GM21786 (cell line): ENCODE results near the gene FSTL4.
"Not testable (repeated sequence)": the region's sequence is repeated elsewhere in the genome, so short reads cannot be mapped to it uniquely, and the experiment has no call there.

Source experiments
- ATAC-seq: cut with Tn5 transposase; IDR thresholded peaks from one replicate; pipeline ENCODE4 v1.9.1; 2021; ENCODE audit not compliant: unreplicated experiment

Gene FSTL4

DNA sequence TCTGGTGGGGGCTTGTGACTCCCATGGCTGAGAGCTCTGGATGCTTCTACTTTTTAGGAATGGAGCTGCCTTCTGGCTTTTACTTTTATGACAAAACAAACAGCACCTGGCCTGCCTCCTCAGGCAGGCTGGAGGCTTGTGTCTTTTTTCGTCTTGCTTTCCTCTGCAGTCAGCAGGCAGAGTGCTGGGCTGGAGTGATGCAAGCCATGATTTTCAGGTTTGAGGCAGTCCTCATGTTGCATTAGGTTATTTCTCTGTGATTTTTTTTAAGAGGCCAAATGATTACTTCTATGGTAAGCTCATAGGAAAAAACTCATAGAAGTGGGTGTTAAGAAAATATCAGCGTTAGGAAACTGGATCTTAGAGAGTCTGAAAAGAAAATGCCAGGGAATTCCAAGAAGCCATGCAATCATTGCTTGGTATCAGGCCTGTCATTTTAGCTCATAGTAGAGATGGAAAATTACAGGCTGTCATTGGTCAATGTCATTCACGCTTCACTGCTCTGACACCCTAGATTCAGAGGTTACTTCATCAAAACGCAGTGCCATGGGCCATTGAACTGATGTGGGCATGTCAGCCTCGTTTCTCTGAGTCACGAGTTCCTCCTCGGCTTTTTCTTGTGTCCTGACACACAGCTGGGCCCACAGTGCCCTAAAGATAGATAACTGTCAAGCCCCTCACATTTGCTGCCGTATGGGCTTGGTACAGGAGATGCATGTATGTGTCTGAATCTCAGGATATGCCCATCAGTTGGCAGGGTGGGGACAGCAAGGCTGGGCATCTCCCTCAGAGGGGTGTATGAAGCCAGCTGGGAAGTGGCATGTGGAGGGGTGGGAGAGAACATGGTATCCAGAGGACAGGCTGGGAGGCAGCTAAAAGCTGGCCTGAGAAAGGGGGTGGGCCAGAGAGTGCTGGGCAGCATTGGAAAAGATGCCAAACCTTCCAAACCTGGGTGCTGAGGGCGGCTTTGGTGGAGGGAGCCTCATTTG, 408.7 kb downstream of the FSTL4 start:
- ATAC-seq = no peak

DNA sequence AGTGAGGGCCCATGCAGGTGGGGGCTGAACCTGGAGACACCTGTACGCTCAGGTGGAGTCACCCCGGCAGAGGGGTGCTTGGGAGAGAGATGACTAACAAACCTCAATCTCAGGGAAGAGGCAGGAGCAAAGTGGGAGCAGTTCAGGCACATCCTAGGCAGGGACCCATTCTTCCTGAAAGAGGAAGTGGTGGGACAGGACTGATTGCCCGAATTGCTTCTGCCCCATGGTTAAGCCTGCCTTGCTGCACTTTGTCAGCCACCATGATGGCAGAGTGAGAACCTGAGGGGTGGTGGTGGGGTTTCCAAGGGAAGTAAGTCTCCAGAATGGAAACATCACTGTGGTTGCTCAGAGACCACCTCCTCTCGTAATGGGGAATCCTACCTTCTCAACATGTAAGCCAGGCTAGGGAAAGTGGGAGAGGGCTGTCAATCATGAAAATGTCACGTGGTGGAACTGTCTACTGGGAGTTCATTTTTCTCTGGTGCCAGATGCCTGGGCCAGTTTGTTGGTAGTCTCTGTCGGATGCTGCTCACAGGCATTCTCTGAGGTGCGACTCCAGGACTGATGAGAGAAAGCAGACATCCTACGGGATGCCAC, 410.2 kb downstream of the FSTL4 start:
- ATAC-seq = no peak

DNA sequence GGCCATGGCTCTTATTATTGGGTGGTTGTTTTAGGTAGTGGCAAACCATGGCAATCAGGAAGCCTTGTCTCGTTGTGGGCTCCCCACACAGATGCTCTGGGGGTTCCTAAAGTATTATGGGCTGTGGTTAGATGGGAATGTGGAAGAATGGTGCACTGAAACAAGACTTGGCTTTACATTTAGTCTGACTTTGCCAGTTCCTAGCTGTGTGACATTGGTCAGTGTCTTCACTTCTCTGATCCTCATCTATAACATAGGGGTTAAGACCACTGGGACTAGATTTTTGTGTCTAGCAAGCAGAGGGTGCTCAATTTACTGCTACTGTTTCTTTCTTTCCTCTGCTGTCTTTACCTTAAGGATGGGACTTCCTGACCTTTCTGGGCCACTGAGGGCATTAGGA, 411.0 kb downstream of the FSTL4 start:
- no peak for ATAC-seq

DNA sequence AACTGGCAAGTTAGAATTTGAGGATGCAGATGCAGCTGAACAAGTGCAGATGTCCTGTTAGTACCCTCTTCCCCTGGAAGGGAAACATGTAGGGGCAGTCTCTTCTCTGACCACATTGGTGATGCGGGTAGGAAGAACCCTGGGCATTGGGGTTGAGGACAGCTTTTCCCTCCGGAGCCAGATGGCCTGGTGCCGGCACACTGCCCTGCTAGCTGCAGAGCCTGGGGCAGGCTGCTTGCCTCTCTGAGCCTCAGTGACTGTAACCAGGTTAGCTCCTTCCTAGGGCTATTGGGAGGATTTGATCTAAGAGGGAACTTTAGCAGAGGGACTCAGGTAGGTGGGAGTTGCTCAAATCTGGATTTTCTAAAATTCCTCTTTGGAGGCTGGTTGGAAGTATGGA, 412.1 kb downstream of the FSTL4 start:
- no peak for ATAC-seq

DNA sequence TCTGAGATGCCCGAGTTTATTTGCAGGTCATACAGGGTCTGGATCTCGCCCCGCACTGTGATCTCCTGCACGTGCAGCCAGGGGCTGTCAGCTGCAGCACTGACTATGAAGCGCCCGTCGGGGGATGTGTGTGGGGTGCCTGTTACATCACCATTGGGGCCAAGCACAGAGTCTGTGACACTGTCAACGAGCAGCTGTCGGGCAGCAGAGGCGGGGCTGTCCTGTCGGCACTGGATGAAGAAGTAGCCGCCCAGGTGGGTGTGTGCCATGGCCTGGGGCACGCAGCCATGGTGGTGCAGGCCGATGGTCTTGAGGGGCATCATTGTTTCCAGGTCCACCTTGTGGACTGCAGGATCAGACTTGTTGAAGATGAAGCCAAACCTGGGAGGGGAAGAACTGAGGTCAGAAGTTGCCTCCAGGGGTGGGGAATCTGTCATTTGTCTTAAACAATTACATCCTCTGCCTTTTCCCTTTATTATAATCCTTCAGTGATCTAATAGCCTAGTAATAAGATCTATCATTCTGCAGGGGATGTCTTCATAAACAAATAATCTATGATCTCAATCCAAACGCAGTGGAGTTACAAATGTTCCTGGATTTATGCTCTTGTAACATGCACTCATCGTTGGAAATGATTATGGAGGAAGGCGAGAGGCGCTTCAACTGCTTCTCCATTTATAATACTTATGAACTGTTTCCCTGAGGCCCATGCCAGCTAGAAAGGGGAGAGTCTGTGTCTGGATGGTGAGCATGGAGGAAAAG, 412.7 kb downstream of the FSTL4 start:
- ATAC-seq = no peak

DNA sequence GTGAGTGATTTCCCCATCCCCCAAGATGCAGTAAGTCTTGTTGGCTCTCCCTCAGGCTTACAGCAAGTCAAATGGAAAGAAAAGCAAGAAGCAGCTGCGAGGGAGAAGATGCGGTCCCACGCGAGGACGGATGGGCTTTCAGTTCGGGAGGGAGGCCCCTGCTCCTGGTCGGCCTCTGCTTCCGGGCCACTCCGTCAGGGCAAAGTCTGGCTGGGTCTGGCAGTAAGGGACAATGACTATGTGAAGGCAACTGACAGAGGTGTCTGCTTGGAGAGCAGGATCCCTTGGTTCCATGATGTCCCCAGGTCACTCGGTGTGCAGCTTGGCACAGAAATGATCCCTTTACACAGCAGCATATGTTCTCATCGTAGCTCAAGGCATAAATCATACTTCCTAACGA, 413.8 kb downstream of the FSTL4 start:
- no peak for ATAC-seq

DNA sequence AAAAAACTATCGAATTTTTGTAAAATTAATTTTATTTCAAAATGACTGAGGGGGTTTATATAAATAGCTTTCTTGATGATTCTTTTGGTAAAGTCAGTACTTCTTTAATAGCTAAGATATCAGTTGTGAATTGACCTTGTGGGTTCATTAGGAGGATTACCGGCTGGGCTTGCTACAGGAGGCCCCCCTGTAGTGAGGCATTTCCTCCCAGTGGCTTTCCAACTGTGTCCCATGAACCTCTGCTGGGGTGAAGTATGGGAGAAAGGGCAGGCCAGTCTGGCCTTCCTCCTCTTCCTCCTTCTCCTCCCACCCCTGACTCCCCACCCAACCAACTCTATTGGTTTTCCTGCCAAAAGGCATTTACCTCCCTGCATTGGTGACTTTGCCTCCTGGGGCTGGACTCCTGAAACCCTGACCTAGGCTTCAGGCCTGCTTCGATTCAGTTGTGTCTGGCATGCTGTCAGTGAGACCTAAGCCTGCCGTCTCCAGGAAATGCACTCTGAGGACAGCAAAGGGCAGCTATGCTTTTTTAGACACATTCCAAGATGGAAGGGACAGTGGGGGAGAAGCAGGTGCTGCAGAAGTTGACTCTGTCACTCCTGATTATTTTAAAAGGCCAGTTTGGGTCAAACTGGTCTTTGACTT, 415.8 kb downstream of the FSTL4 start:
- no peak for ATAC-seq

DNA sequence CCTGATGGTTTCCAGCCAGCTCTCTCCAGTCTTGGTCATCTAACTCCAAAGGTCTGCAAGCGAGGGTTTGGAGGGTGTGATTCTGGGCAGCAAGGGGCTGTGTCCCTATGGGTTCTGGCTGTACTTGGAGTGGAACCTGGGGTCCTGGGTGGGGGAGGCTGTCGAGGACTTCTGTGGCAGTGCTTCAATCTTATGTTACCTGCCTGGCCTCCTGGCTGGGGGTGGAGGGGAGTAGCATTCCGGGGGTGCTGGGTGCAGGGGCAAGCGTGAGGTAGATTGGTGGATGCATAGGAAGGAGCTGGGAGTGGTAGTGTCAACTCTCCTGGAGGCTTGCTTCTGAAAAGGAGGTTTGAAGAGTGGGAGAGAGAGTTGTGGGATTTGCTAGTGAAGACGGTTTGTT, 417.1 kb downstream of the FSTL4 start:
- ATAC-seq = no peak

DNA sequence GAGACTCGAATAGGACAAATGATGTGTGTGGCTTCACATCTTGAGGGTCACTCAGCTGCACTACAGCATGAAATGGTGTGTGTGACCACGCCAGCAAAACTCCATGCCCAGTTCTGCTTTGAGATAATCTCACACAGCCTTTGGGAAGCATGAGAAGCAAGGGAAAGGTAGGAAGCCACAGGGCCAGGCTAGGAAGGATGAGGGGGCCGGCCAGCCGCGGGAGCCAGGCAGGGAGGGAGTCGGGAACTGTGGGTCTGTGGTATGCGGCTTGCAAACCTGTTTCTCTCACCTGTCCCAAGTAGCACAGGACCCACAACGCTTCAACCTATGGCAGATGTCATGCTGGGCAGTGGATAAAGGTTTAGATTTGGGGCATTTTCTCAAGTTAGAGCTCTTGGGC, 418.5 kb downstream of the FSTL4 start:
- no peak for ATAC-seq

DNA sequence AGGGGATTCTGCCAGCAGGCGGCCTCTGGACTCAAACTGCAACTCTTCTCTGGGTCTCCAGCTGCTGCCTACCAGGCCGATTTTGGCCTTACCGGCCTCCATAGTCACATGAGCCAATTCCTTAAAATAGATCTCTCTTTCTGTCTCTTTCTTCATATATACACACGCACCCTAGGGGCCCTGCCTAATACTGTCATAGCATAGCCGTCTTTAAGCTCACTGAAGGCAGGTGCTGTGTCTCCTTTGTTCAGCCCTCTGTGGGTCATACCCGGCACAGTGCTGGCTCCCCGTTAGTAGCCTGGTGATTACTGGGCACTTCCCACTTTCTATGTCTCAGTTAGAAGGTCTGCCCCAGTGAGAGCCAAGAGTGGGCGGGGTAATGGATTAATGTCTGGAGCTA, 419.6 kb downstream of the FSTL4 start:
- no peak for ATAC-seq

DNA sequence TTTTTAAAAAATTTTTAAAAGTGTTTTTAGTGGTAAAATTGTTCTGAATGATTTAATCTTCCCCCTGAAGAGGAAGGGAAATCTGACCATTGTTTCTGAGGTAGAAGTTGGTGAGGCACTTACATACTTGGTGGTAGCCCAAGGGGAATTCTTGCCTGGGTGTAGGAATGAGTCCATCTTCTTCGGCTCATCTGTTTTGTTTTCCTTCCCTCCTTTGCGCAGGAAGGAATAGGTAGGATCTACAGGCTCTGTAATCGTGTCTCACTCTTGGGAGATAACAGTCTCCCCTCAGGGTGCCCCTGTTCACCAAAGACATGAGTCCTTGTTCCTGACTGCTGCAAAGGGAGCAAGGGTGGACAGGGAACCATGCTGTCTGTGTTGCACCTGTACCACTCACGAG, 422.5 kb downstream of the FSTL4 start:
- no peak for ATAC-seq

DNA sequence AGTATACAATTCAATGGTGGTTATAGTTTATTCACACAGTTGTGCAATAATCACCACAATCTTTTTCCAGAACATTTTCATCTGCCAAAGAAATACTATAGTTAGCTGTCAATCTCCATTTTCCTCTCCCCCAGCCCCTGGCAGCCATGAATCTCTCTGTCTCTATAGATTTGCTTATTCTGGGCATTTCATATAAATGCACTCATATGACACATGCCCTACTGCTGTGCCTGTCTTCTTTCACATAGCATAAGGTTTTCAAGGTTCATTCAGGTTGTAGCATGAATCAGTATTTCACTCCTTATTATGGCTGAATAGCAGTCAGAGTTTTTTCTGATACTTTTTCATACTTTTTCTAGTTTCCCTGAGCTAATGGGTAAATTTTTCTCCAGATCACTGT, 432.9 kb downstream of the FSTL4 start:
- no peak for ATAC-seq

DNA sequence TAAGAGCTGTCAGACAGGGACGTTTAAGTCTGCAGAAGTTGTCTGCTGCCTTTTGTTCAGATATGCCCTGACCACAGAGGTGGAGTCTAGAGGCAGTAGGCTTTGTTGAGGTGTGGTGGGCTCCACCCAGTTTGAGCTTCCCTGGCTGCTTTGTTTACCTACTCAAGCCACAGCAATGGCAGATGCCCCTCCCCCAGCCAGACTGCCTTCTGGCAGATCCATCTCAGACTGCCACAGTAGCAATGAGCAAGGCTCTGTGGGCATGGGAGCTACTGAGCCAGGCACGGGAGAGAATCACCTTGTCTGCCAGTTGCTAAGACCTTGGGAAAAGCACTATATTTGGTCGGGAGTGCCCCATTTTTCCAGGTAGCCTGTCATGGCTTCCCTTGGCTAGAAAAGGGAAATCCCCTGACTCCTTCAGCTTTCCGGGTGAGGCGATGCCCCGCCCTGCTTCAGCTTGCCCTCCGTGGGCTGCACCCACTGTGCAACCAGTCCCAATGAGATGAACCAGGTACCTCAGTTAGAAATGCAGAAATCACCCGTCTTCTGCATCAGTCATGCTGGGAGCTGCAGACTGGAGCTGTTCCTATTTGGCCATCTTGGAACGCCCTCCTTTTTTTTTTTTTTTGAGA, 441.5 kb downstream of the FSTL4 start:
- not testable (repeated sequence) for ATAC-seq

DNA sequence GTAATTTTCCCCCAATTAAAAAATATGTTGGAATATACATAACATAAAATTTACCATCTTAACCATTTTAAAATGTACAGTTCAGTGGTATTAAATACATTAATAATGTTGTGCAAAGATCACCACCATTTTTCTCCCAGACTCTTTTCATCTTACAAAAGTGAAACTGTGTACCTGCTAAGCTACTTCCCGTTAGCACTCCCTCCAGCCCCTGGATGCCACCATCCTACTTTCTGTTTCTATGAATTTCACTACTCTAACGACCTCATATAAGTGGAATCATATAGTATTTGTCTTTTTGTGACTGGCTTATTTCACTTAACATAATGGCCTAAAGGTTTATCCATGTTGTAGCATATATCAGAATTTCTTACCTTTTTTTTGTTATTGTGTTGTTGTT, 447.6 kb downstream of the FSTL4 start:
- no peak for ATAC-seq

DNA sequence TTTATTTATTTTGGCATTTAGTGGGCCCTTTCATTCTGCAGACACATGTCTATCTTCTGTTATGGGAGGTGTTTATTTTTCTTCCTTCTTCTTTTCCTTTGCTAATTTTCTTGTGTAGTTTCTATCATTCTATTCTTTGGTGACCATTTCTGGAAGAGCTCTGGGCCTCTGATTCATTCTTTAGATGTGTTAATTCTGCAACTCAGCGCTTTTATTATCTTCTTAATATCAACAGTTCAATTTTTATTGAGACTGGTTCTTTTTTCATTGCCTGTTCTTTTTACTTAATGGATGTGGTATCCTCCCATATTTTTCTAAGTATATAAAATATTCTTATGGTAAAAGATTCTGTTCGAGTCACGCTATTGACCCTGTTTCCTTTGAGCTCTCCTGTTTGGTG, 448.5 kb downstream of the FSTL4 start:
- no peak for ATAC-seq

DNA sequence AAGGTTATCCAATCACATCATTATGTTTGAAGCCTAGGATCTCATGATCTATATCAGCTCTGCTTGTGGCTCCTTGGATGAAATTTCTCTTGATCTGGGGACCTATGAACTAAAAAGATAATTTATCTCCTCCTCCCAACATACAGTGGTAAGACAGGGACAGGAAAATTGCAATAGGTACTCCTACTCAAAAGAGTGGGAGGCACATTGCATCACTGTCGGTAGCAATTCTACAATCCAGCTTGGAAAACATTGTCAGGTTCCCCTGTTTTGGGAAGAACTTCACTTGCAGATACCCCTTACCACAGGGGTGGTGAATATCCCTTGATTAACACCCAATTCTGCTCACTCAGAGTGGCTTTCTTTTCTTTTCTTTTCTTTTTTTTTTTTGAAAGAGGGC, 452.8 kb downstream of the FSTL4 start:
- no peak for ATAC-seq

DNA sequence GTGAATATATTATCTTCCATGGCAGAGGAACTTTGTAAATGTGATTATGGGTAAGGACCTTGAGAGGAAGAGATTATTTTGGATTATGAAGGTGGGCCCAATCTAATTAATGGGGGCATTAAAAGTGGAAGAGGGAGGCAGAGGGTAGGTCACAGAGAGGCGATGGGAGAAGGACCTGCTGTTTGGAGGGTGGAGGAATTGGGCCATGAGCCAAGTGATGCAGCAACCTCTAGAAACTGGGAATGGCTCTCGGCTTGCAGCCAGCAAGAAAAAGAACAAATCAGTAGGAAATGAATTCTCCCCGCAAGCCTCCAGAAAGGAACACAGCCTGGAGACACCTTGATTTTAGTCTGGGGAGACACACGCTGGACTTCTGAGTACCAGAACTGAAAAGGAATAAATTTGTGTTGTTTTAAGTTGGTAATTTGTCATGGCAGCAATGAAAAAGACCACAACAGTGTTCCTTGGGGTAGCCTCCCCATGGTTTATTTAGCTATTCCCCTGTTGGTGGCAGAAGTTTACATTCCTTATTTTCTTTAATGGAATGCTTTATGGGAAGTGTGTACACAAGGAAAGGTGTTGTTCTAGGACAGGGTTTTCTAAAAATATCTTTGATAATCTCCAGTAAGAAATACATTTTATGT, 456.9 kb downstream of the FSTL4 start:
- no peak for ATAC-seq

DNA sequence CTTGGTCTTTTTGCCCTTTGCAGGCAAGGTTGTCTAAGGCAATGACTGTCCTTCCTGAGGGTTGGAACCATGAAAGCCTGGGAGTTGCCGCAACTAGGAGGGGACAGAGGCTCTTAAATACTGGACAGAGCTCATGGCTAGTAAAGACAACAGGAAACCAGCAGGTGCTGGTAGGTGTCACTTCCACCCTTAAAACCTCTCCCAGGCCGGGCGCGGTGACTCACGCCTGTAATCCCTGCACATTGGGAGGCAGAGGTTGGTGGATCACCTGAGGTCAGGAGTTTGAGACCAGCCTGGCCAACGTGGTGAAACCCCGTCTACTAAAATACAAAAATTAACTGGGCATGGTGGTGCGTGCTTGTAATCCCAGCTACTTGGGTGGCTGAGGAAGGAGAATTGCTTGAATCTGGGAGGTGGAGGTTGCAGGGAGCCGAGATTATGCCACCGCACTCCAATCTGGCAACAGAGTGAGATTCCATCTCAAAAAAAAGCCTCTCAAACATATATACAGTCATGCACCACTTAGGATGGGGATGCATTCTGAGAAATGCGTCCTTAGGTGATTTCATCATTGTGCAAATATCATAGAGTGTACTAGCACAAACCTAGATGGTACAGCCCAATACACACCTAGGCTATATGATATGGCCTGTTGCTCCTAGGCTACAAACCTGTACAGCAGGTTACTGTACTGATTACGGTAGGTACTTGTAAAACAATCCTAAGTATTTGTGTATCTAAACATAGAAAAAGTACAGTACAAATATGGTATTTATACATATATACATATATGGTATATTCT, 457.9 kb downstream of the FSTL4 start:
- ATAC-seq = no peak

DNA sequence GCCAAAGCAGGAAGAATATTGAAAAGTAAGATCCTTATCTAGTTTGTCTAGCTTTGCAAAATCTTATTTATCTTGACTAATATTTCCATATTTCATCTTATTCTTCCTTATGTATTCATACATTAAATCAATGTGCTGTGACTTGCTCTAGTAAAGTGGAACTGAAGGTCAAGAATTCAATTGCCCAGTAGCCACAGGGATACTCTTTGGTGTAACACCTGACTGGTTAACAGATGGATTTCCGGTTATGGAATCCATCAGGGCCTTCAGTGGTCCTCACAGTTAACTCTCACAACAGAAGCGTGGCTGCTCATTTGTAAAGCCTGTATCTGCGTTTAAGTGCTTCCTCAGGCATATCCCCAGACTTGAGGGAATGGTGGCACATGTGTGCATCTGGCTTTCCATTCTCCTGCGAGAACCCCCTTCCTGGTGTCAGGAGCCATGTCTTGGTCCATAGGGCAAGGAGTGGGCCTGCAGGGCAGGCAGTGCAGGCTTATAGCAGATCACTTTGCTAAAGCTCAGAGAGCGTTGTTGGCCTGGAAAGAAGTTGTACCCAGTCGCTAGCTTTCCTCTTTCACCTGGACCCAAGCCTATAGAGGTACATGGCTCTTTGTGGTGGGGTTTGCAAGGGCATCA, 461.3 kb downstream of the FSTL4 start:
- ATAC-seq = no peak
